CD4-positive, alpha-beta T cell (primary cell): ENCODE results near the gene IFITM10. TPM values are rescaled to one million over a fixed set of nuclear protein-coding genes. Genes with fewer than 3 reads are reported as not detected.

Source experiments
- ATAC-seq: fragments of 200-7000 bp; cut with Tn5 transposase; one replicate; pipeline ENCODE4 v1.10.0; 2022; ENCODE audit warnings: mild to moderate bottlenecking; ENCODE audit not compliant: poor library complexity
- CTCF ChIA-PET: fragments of 350-600 bp; sonication (Branson Sonifier 250); formaldehyde crosslinking; loops from one replicate; lab custom pipeline; 2021; ENCODE audit warnings: antibody characterized with exemption, inconsistent platforms; lab: Charles Lee
- POLR2A ChIA-PET: fragments of 350-600 bp; sonication (Branson Sonifier 250); formaldehyde crosslinking; loops from one replicate; lab custom pipeline; 2021; ENCODE audit warnings: antibody characterized with exemption, inconsistent platforms; lab: Charles Lee
- DNase-seq, 14 experiments: peaks; one replicate each; pipeline ENCODE4 v3.0.0-alpha.2; 2013 to 2020; ENCODE audit warnings: mixed read lengths in 2 of 14
- H3K27ac ChIP-seq, 2 donors: one replicate each; pipeline versions ENCODE4 v1.5.1 to v1.7.0; 2013; ENCODE audit warnings: low read length in 2 of 2, low read depth in 1 of 2, mild to moderate bottlenecking in 1 of 2
- H3K27me3 ChIP-seq, 2 experiments: 1 replicate in 1 of 2; 2 replicates in 1 of 2; pipeline versions ENCODE4 v1.6.1 to v1.7.0; 2013; ENCODE audit warnings: low read length in 2 of 2, control low read depth in 1 of 2, mild to moderate bottlenecking in 1 of 2, moderate library complexity in 1 of 2; ENCODE audit not compliant: insufficient read depth in 2 of 2, control insufficient read depth in 1 of 2
- H3K36me3 ChIP-seq: one replicate; pipeline ENCODE4 v1.6.1; 2013; ENCODE audit warnings: low read length, control low read depth; ENCODE audit not compliant: insufficient read depth
- H3K4me1 ChIP-seq: one replicate; pipeline ENCODE4 v1.6.1; 2013; ENCODE audit warnings: low read length, control low read depth; ENCODE audit not compliant: insufficient read depth
- H3K4me3 ChIP-seq: one replicate; pipeline ENCODE4 v1.5.1; 2013; ENCODE audit warnings: mild to moderate bottlenecking, low read length, moderate library complexity
- H3K9me3 ChIP-seq, 2 experiments: 1 replicate in 1 of 2; 2 replicates in 1 of 2; pipeline versions ENCODE4 v1.6.1 to v1.7.0; 2013; ENCODE audit warnings: low read length in 2 of 2, mild to moderate bottlenecking in 2 of 2, control low read depth in 1 of 2, moderate library complexity in 1 of 2; ENCODE audit not compliant: control insufficient read depth in 1 of 2, insufficient read depth in 1 of 2
- H3K27ac Mint-ChIP-seq: one replicate; pipeline ENCODE4 v1.8.0; 2020; ENCODE audit warnings: mixed read lengths
- H3K27me3 Mint-ChIP-seq: one replicate; pipeline ENCODE4 v1.8.0; 2021; ENCODE audit warnings: mixed read lengths
- H3K36me3 Mint-ChIP-seq: one replicate; pipeline ENCODE4 v1.8.0; 2021; ENCODE audit warnings: low read depth, mixed read lengths
- H3K4me1 Mint-ChIP-seq: one replicate; pipeline ENCODE4 v1.8.0; 2021; ENCODE audit warnings: low read depth, mixed read lengths
- H3K4me3 Mint-ChIP-seq: one replicate; pipeline ENCODE4 v1.8.0; 2020; ENCODE audit warnings: mild to moderate bottlenecking, mixed read lengths
- H3K9me3 Mint-ChIP-seq: one replicate; pipeline ENCODE4 v1.8.0; 2020; ENCODE audit warnings: mixed read lengths
- intact Hi-C, 2 experiments: fragments of 100-400 bp; cut with DNase I in 1 of 2; cut with micrococcal nuclease in 1 of 2; formaldehyde crosslinking; loops; one replicate each; pipeline versions ENCODE4 v1.15.1 to v1.9.0; 2023 to 2025; cut with DNase I, micrococcal nuclease
- total RNA-seq, 174 experiments: library from RNA in 2 of 174; stranded (reverse) in 2 of 174; gene quantifications; one replicate each; pipeline ENCODE4 v1.2.3 and lab custom pipeline; 2021 to 2026
- TF ChIP-seq, protein P1 (sequence below): fragments of 200-600 bp; IDR thresholded peaks from one replicate; pipeline ENCODE4 v1.8.0; 2022; ENCODE audit warnings: antibody characterized with exemption, mild to moderate bottlenecking

Gene IFITM10
- total RNA-seq, 2 experiments from 2014 or later = 1.7 TPM

DNA sequence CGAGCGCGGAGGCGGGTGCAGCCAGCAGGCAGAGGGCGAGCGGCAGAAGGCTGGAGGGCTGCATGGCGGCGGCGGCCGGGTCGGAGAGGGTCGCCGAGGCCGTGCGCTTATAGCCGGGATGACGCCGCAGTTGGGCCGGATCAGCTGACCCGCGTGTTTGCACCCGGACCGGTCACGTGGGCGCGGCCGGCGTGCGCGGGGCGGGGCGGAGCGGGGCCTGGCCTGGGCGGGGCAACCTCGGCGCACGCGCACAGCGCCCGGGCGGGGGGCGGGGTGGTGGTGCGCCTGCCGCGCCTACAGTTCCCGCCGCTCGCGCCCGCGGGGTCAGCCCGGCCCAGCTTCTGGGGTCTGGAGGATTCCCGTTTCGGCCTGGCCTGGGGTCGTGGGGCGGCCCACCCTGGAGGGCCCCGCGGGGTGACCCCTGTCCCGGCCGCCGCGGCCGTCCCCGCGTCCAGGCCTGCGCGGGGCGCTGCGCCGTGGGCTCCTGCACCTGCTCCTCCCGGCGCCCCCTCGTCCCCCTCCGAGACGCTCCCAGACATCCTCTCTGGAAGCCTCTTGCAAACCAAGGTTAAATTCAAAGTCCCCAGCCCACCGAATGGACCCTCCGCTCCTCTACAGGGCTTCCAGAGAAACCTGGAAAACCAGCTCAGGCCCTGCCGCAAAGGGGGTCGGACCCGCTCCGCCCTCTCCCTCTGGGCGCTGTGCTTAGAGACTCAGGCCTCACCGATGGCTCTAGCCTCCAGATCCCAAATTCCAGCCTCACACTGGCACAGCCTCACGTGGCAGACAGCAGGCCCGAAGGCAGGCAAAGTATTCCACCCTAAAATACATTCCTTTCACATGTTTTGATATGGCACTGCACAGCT is 13.6 kb upstream of the IFITM10 start, which contains the start of gene CTSD:
TSS of gene CTSD (minus strand) at position 132 of the 866 bp plus-strand sequence. CDS start at position 64, 68 bp downstream.
- Histone ChIP-seq H3K27ac (peak within 1 kb of the TSS; percentile 55 to 65), H3K27me3 (peaks cover 0 to 2% of the 10 kb centered on the region in 2 experiments), H3K4me1 (peaks cover 54% of the 10 kb centered on the region), H3K4me3 (peak within 1 kb of the TSS; percentile 72), H3K36me3 (peaks cover 20% of the 10 kb centered on the region), H3K9me3 (no peaks in the 10 kb centered on the region)
- intact Hi-C loops = loop anchor here in 1 of 2 experiments (5.0 to 10.0 kb wide), 5 partner anchors 88 to 1409 kb away; partner anchors contain the start of genes DUSP8, LSP1 and TSSC4
- Mint-ChIP-seq H3K27me3 (no peaks in the 10 kb centered on the region), H3K4me1 (peaks cover 29% of the 10 kb centered on the region), H3K9me3 (no peaks in the 10 kb centered on the region), H3K27ac (peak within 1 kb of the TSS; percentile 81), H3K36me3 (no peaks in the 10 kb centered on the region), H3K4me3 (peak within 1 kb of the TSS; percentile 95)
- ChIA-PET CTCF (interaction anchor here (0.7 to 1.3 kb wide), 2 partner anchors 118 to 388 kb away, joined by 3 to 7 read pairs; no protein-coding TSS in a partner anchor), POLR2A (interaction anchor here (1.1 kb wide), 2 partner anchors 15 to 70 kb away, joined by 4 to 5 read pairs; no protein-coding TSS in a partner anchor)
- DNase-seq (peak; percentile 66 to 92 (median 86)), ATAC-seq (peak; percentile 86)
- TF ChIP-seq, protein P1, sequence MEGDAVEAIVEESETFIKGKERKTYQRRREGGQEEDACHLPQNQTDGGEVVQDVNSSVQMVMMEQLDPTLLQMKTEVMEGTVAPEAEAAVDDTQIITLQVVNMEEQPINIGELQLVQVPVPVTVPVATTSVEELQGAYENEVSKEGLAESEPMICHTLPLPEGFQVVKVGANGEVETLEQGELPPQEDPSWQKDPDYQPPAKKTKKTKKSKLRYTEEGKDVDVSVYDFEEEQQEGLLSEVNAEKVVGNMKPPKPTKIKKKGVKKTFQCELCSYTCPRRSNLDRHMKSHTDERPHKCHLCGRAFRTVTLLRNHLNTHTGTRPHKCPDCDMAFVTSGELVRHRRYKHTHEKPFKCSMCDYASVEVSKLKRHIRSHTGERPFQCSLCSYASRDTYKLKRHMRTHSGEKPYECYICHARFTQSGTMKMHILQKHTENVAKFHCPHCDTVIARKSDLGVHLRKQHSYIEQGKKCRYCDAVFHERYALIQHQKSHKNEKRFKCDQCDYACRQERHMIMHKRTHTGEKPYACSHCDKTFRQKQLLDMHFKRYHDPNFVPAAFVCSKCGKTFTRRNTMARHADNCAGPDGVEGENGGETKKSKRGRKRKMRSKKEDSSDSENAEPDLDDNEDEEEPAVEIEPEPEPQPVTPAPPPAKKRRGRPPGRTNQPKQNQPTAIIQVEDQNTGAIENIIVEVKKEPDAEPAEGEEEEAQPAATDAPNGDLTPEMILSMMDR = no peak

- H3K4me1 ChIP-seq = peaks cover 61% of the 10 kb centered on the region
- Mint-ChIP-seq H3K4me3 (peak overlapping the region; percentile 89), H3K36me3 (no peaks in the 10 kb centered on the region), H3K9me3 (no peaks in the 10 kb centered on the region), H3K27ac (no peak overlapping the region), H3K4me1 (peaks cover 36% of the 10 kb centered on the region), H3K27me3 (no peaks in the 10 kb centered on the region)
- ATAC-seq = peak; percentile 32
- no peaks in the 10 kb centered on the region for H3K9me3 ChIP-seq
- DNase-seq = peak in 1 of 14 experiments; percentile 49
- peaks cover 0 to 2% of the 10 kb centered on the region in 2 experiments for H3K27me3 ChIP-seq
- POLR2A ChIA-PET = no interaction called here
- H3K36me3 ChIP-seq = peaks cover 23% of the 10 kb centered on the region
- CTCF ChIA-PET = interaction anchor here (1.3 kb wide), 1 partner anchor 388 kb away, joined by 7 read pairs; no protein-coding TSS in a partner anchor
- peak overlapping the region; percentile 72 for H3K4me3 ChIP-seq
- TF ChIP-seq, protein P1 = no peak
- intact Hi-C loops = loop anchor here in 1 of 2 experiments (5.0 to 10.0 kb wide), 5 partner anchors 89 to 1409 kb away; partner anchors contain the start of genes DUSP8, LSP1 and TSSC4
- H3K27ac ChIP-seq = peak overlapping the region; percentile 55 to 65
These were observed 13.0 kb upstream of the IFITM10 start for GRCh38 chr11:1763336-1763795.

GRCh38 chr11:1762537-1763302 is 12.3 kb upstream of the IFITM10 start:
- peaks cover 42% of the 10 kb centered on the region for H3K4me1 Mint-ChIP-seq

More at GRCh38 chr11:1762537-1763302, 12.3 kb upstream of the IFITM10 start:
- Histone ChIP-seq H3K36me3 (peaks cover 23% of the 10 kb centered on the region), H3K4me3 (peak overlapping the region; percentile 72), H3K4me1 (peaks cover 64% of the 10 kb centered on the region), H3K27me3 (no peaks in the 10 kb centered on the region), H3K27ac (peak overlapping the region; percentile 51 to 55), H3K9me3 (no peaks in the 10 kb centered on the region)
- peaks cover 2% of the 10 kb centered on the region for H3K36me3 Mint-ChIP-seq
- no peak for DNase-seq
- ChIA-PET POLR2A (interaction anchor here (1.4 kb wide), 1 partner anchor 88 kb away, joined by 4 read pairs; no protein-coding TSS in a partner anchor), CTCF (no interaction called here)
- no peak for ATAC-seq
- intact Hi-C loops = loop anchor here in 1 of 2 experiments (5.0 to 10.0 kb wide), 5 partner anchors 90 to 1408 kb away; partner anchors contain the start of genes DUSP8, LSP1 and TSSC4
- H3K4me3 Mint-ChIP-seq = peak overlapping the region; percentile 89
- no peaks in the 10 kb centered on the region for H3K27me3 Mint-ChIP-seq
- TF ChIP-seq, protein P1 = no peak
- peak overlapping the region; percentile 81 for H3K27ac Mint-ChIP-seq
- H3K9me3 Mint-ChIP-seq = no peaks in the 10 kb centered on the region
